ENCODE measurements around the gene SEPTIN10.
A peak's percentile ranks its signal among the peaks of the same experiment; 100 is the strongest.
"Not testable (repeated sequence)": the region's sequence is repeated elsewhere in the genome, so short reads cannot be mapped to it uniquely, and the experiment has no call there.

SEPTIN10 gene

DNA sequence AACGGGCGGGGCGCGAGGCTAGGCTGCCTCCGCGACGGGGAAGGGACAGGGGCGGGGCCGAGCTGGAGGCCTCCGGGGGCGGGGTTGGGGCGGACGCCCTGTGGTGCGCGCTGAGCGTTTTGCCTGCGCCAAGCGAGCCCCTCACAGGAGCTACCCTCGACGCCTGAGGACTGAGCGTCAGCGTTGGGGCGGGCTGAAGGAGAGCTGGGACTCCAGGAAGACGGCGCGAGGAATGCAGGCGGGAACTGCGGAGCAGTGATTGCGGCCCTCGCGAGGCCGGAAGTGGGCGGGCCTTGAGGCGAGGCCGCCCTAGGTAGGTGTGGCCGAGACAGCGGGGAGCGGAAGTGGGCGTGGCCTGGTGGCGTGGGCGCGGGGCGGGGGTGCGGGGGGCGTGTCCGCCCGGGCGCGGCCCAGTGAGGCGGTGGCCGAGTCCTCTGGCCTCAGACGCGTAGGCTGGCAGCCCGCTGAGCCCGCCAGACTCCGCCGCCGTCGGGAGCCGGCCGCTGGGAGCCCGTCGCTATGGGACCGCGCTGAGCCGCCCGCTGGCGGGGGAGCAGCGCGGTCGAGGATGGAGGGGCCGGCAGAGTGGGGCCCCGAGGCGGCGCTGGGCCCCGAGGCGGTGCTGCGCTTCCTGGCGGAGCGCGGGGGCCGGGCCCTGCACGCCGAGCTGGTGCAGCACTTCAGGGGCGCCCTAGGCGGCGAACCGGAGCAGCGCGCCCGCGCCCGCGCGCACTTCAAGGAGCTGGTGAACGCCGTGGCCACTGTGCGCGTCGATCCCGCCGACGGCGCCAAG lies at the start of gene SEPTIN10, which contains the start of gene SOWAHC:
TSS of gene SEPTIN10 (minus strand) at position 45 of the 793 bp plus-strand sequence. CDS start 139 bp downstream, outside the sequence.
TSS of gene SOWAHC (plus strand) at position 443 of the 793 bp plus-strand sequence. CDS start at position 569, 126 bp downstream.
- DNase-seq (ENCODE audit: low spot score): peak; percentile 94

DNA sequence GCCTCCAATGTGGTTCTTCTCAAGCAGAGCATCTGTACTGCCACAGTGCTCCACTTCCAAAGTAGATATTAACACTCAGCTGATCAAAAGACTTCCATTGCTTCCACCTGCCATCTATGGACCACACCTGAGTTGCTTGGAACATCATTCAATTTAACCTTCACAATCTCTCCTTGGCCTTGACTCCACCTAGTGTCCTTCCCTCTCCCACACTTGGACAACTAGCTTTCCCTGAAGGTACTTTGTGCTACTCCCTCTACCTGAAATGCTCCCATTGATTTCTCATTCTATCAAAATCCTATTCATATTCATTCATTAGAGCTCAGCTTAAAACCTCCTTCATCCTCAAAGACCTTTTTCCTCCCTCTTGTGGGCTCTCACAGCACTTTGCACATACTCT lies 49.1 kb upstream of the SEPTIN10 start:
- DNase-seq (ENCODE audit: low spot score): no peak

DNA sequence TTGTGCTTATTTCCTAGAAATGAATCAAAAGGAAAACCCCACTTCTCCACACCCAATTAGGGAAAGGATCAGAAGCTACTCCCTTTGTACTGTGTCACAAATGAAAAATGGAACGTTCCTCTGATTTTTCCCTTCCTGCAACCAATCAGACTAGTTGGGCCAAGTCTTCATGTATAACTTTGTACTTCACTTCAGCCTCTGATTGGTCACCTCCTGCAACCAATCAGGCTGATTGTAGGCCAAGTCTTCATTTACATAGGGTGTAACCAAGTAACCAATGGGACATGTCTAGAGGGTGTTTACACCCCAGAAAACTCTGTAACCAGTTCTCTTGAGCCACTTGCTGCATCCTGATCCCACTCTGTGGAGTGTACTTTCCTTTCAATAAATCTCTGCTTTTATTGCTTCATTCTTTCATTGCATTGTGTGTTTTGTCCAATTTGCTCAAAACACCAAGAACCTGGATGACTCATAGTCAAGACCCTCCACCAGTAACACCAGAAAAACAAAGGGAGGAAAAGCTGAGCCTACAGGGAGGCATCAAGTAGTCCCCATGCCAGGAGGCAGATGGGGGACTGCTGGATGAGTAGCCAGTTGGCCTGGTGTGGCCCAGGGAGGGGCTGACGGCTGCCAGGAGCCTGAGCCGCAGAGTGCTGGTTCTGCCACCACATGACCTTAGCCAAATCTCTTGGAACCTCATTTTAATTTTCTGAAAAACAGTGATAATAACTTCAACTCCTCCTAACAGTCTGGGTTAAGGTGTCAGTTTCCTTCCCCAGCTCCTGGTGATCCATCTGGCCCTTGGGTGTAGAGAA lies 46.5 kb upstream of the SEPTIN10 start:
- no peak for DNase-seq (ENCODE audit: low spot score)

- no peak for DNase-seq (ENCODE audit: low spot score)
Observed at GRCh38 chr2:109659396-109660045, 45.8 kb upstream of the SEPTIN10 start.

GRCh38 chr2:109655287-109655686 lies 41.5 kb upstream of the SEPTIN10 start:
- DNase-seq (ENCODE audit: low spot score): no peak

- DNase-seq (ENCODE audit: low spot score): no peak
Observed at GRCh38 chr2:109654326-109655050, 40.7 kb upstream of the SEPTIN10 start.

DNA sequence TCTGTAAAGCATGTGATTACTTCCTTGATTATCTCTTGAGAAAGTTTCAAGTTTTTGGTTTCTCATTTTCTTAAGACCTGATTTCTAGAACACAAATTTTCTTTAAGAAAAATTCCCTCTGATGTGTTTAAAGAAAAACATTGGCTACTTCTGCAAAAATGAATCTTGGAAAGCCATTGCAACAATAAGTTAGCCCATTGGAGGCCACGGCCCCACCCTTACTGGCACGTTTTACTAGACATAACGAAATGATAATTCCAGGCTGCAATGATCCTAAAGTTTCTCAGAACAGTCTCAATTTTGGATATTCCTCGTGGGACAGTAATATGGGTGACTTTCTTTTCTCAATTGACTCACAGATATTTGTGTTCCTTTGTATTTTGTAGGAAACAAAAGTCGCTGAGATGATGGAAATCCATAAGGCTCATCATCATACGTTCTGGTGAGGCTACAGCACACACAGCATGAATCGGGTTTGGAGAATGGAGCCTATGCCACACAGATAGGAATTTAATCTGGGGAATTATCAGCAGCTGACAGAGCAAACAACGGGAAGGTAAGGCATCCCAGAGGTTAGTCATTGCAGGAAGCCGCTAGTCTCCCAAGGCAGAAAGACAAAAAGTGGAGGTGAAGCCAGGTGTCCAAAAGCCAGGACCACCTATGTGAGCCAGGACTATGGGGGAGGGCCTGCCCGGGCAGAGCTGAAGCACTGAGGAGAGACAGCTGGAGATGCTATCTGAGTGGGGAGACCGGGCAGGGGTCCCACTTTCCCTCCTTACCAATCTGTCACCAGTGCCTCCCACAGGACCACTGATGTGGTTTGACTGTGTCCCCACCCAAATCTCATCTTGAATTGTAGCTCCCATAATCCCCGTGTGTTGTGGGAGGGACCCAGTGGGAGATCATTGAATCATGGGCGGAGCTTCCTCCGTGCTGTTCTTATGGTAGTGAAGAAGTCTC lies 36.2 kb upstream of the SEPTIN10 start:
- DNase-seq (ENCODE audit: low spot score): no peak

- DNase-seq (ENCODE audit: low spot score): no peak
Observed at GRCh38 chr2:109648041-109648527, 34.3 kb upstream of the SEPTIN10 start.

DNA sequence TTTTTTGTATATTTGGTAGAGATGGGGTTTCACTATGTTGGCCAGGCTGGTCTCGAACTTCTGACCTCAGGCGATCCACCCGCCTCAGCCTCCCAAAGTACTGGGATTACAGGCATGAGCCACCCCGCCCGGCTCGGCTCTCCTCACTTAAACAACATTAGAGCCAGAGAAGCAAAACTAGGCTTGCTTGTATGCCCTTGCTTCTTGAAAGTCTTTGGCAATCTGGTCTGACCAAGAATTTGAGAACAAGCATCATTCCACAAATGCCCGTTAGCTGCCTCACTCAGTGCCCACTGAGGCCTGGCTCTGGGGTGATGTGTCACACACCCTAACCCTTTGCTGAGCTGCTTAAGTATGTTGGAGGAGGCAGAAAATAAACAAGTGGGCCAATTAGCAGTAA lies 33.9 kb upstream of the SEPTIN10 start:
- DNase-seq (ENCODE audit: low spot score): no peak

DNA sequence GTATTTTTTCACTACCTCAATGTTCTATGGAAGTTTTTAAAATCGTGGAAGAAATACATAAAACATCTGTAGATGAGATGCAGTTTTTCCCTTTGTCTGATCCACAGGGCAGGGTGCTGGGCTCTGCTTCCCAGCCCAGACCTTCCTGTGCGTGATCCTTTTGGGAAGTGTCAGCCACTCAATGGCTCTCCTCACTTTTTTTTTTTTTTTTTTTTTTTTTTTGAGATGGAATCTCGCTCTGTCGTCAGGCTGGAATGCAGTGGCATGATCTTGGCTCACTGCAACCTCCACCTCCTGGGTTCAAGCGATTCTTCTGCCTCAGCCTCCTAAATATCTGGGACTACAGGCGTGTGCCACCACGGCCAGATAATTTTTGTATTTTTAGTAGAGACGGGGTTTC lies 33.2 kb upstream of the SEPTIN10 start:
- DNase-seq (ENCODE audit: low spot score): no peak

DNA sequence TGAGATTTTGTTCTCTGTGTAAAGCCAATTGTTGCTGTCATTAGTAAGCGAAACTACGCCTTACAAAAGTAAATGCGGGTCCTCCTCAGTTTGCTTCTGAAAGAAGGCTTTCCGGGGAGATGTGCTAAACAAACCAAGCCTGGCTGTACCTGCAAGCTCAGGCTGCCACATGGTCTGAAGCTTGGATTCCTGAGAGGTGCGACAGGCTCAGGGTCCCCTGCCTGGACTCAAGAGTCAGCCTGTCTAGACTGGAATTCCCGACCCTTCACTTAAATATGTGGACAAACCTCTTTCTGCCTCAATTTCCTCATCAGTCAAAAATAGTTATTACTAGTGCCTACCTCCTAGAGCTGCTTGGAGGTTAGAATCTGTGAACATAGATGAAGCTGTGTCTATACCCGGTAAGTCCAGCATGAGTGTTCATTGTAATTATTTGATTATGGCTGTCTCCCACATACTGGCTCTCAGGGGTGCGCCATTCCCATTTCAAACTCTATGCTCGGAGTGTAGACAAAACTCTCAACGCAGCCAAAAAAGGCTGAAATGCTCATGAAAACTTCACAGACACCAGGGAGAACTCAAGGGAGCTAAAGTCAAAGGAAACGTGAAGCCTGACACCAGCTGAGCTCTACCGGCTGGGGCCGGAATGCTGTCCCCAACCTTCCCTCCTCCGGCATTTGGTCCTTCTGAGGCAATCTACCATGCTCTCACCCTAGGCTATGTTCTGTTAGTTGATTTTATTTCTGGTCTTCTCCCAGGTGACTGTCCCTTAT lies 31.8 kb upstream of the SEPTIN10 start:
- no peak for DNase-seq (ENCODE audit: low spot score)

- no peak for DNase-seq (ENCODE audit: low spot score)
Observed at GRCh38 chr2:109644571-109645275, 31.0 kb upstream of the SEPTIN10 start.

GRCh38 chr2:109640000-109640399 lies 26.2 kb upstream of the SEPTIN10 start:
- DNase-seq (ENCODE audit: low spot score): not testable (repeated sequence)

DNA sequence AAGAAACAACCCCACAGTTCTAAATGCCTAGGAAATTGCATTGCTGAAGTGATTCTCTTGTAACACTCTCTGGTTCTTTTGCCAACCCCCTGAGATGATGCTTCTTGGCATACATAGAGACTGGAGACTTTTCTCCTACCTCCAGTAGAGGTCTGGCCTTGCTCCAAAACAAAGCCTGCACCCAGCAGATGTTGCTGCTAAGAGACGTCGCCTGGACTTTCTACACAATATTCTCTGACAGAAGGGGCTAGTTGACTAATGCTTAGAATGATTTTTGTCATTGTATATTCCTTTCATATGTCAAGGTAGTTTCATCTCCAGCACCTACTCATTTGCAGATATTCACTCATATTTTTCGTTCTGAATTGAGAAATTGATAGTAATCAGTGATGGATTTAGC lies 25.0 kb upstream of the SEPTIN10 start:
- no peak for DNase-seq (ENCODE audit: low spot score)

DNA sequence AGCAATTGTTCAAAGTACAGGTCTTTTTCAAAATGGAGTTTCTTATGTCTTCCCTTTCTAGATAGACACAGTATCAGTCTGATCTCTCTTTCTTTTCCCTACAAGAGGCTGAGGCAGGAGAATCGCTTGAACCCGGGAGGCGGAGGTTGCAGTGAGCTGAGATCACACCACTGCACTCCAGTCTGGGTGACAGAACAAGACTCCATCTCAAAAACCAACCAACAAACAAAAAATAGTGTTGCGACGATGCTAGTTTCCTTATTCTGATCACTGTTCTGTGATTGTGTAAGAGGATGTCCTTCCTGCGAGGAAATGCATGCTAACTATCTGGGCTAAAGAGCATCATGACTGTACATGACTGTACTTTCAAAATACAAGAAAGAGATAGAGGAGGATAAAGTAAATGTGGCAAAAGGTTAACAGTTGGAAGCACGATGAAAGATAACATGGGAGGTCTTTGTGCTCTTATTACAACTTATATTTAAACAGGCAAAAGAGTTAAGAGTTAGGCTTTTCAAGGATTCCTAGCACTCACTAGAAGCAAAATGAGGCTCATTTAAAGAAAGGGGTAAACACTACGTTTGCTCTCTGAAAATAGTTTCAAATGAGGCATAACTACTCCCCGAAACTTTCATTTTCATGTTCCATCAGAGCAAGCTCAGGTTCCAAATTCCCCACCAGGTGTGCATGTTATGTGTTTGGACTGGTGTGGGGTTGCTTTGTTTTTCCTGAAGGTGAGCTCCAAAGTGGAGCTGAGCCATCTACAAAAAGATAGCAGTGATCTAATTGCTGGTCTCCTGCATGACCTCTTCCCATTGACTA lies 24.2 kb upstream of the SEPTIN10 start:
- no peak for DNase-seq (ENCODE audit: low spot score)

DNA sequence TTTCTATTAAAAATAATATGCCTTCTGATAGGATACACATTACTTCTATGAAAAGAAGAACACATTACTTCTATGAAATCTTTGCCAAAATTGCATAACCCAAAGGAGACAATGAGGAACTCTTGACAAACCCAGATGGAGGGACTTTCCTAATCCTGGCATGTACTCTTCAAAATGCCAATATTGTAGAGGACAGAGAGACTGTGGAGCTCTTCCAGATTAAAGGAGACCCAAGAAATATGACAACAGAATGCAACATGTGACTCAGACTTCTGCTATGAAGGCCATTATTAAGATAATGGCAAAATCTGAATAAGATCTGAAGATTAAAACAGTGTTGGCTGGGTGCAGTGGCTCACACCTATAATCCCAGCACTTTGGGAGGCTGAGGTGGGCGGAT lies 22.6 kb upstream of the SEPTIN10 start:
- no peak for DNase-seq (ENCODE audit: low spot score)

DNA sequence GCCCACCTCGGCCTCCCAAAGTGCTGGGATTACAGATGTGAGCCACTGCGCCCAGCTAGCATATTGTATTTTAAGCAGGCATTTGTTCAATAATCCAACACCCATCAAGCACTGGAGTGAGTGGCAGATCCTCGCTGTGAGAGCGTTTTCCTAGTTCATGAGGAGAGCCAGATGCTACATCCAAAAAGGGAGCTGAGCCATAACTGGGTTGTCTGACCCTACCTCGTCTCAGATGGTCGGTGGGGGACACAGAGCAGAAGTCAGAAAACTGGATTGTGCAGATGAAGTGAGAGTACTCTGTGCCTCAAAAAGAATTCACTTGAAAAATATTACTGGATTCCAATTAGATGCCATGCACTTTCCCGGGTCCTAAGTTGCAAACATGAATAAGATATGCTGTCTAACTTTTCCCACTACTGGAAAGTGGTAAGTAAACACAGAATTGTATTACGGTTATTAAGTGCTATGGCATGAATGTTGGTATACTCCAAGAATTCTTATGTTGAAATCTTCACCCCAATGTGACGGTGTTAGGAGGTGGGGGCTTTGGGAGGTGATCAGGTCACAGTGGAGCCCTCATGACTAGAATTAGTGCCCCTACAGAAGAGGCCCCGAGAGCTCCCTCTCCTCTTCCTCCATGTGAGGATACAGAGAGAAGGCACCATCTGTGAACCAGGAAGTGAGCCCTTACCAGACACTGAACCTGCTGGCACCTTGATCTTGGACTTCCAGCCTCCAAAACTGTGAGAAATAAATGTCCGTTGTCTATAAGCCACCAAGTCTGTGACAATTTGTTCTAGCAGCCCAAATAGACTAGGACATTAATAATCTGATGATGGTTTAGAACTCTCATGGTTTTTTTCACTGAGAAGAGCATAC lies 21.9 kb upstream of the SEPTIN10 start:
- DNase-seq (ENCODE audit: low spot score): no peak
